COR-L47 (cell line): ENCODE results near the gene NKAIN4.
"Not testable (repeated sequence)": the region's sequence is repeated elsewhere in the genome, so short reads cannot be mapped to it uniquely, and the experiment has no call there.

Source experiments
- DNase-seq: peaks from one replicate; lab custom pipeline; 2025; lab: John Stamatoyannopoulos, UW

NKAIN4 gene

GRCh38 chr20:63236116-63236837 lies 18.0 kb downstream of the NKAIN4 start:
- DNase-seq: no peak

DNA sequence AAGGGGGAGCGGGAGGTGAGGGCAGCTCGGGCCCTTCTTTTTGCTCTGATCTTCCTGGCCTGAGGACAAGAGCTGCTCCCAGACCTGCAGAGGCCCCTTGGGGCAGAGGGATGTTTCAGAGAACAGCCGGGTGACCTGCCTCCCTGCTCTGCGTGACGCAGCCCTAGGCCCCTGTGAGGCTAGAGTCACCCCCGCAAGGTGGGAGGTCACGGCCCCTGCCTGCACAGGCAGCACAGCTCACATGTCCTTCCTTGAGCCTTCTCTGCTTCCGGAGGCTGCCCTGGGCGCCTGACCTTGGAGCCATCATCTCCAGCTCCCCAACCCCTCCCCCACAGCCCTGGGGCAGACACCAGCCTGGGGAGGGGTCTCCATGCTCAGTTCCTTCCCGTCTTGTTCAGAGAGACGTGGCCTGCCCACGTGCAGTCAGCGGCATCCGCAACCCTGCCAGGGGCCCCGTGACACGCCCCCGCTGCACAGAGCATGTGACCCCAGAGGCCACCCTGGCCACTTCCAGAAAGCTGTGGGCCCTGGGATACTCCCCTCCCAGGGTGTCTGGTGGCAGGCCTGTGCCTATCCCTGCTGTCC lies 18.8 kb downstream of the NKAIN4 start, which contains the start of gene BIRC7:
BIRC7 (plus strand) TSS at position 507 of the 585 bp plus-strand sequence. CDS start 192 bp downstream, outside the sequence.
- no peak for DNase-seq

DNA sequence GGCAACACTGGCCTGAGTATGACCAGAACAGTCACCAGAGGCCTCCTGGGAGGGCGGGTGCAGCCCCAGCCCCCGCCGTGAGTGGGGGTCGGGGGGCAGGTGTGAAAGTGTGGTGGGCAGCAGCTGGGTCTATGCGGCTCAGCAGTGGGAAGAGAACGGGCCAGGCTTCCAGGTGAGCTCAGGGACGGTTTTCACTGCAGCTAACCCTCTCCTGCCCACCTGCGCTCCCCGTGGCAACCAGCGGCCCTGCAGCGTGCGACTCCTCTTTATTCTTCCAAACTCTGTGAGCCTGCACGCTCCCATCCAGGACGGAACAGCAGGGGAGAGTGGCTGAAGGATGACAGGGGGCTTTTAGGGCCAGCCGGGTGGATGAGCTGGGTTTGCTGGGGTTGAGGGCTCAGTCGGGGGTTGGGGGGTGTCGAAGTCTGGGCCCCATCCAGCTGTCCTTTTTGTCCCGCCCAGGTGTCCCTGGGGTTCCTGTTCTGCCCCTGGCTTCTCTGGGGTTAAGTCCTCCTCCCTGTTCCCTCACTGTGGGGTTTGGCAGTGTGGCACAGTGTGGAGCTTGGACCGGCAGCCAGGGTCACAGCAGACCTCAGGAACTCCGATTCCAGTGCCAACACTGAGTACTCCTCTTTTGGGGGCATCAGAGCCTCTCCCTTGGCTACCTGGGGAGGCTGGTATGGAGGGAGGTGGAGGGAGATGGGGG lies 19.4 kb downstream of the NKAIN4 start:
- peak; percentile 39 for DNase-seq

GRCh38 chr20:63233924-63234323 lies 20.3 kb downstream of the NKAIN4 start:
- DNase-seq: no peak

DNA sequence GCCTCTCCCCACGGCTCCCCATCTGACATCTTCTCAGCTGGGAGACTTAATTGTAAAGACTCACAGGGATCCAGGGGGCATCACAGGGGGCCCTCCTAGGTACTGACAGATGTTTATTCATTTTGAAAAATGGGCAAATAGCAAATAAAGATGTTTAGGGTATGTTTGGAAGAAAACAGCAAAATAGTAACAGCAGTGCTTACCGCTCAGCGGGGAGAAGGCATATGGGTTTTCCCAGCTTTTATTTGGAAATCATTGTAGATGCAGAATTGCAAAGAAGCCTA lies 21.3 kb downstream of the NKAIN4 start:
- no peak for DNase-seq

GRCh38 chr20:63232235-63233060 lies 21.8 kb downstream of the NKAIN4 start:
- DNase-seq: no peak

DNA sequence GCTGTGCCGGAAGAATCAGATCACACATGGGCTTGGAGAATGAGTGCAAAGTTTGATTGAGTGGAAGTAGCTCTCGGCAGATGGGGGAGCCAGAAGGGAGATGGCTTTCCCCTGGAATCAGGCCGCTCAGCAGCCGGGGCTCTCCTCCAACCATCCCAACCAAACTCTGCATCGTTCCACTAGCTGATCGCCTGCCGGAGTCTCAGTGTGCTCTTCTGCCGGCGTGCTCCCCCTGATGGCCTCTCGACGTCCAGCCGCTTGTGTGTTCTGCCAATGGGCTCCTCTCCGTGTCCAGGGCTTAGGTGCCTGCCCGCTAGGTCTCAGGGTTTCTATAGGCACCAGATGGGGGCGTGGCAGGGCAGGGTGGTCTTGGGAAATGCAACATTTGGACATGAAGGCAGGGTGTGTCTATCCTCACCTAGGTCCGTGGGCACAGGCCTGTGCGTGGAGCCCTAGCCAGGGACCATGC lies 23.4 kb downstream of the NKAIN4 start:
- DNase-seq: no peak

DNA sequence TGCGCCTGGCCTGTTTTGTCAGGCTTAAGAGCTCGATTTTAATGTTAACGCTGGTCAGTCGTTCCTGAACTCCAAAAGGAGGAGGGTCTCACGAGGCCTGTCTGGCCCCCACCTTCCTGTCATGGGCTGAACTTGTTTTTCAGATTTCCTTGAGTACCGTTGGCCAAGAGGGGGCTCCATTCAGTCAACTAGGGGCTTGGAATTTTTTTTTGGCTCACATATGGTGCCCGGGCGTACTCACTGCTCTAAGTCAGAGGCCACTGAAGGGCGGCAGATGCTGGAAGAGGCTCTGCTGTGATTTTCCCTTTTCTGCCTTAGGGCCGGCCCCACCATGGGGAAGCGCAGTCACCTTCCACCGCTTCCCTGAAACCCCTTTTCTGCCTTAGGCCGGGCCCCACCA lies 25.5 kb downstream of the NKAIN4 start:
- DNase-seq: no peak

- no peak for DNase-seq
Measured at GRCh38 chr20:63227260-63227659, 27.0 kb downstream of the NKAIN4 start.

GRCh38 chr20:63226042-63226943 lies 28.0 kb downstream of the NKAIN4 start:
- DNase-seq: no peak

DNA sequence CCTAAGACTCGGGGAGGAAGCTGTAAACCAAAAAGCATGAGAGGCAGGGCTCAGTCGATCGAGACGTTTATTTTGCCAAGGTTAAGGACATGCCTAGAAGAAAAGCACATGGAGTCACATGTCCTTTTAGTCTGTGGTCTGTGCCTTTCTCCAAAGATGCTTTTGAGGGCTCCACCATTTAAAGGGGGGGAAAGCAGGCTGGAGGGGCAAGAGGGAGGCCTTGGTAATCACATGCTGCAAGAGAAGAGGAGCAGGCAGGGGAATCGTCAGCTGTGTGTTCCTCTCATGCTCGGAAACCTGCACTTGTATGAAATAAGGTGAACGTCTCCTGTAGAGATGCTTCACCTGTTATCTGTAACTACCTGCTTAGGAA lies 29.2 kb downstream of the NKAIN4 start:
- no peak for DNase-seq

DNA sequence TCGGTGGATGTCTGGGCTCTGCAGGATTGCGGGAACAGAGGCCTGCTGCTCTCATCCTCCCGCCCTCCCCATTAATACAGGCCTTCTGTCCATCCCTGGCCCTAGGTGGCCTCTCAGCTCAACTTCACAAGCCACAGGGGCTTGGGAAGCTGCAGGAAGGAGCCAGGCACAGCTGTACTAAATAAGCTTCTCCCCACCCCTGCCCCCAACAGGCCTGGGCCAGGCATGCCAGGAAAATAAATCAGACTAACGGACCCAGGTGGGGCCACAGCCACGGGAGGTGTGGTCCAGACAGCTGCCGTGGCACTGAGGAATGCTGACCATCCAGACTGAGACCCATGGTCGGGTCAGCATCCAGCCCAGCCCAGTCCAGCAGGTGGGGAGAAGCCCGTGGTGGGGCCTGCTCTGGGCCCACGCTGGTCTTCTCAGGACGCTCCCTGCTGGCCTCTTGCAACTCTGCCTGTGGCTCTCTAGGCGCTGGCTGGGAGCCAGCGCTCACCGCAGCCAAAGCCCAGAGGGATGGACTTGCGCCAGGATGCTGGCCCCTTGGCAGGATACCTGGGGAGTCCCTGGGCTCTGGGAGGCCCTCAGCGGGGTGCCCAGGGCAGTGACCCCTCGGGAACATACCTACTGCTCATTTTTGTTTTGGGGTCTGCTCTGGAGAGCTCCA lies 29.7 kb downstream of the NKAIN4 start:
- DNase-seq: peak; percentile 77

DNA sequence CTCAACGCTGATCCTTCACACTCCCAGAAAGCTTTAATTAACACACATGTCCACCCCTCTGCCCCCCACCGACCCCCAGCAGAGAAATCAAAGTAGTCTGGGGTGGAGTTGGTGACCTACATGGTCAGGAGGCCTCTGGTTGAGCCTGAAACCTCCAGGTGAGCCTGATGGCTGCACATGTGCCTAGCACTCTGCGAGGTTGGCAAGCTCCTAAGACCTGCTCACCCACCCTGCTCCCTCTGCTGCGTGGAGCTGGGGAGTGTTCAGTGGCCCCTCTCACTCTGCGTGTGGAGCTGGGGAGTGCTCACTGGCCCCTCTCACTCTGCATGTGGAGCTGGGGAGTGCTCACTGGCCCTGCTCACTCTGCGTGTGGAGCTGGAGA lies 30.4 kb downstream of the NKAIN4 start:
- DNase-seq: no peak

DNA sequence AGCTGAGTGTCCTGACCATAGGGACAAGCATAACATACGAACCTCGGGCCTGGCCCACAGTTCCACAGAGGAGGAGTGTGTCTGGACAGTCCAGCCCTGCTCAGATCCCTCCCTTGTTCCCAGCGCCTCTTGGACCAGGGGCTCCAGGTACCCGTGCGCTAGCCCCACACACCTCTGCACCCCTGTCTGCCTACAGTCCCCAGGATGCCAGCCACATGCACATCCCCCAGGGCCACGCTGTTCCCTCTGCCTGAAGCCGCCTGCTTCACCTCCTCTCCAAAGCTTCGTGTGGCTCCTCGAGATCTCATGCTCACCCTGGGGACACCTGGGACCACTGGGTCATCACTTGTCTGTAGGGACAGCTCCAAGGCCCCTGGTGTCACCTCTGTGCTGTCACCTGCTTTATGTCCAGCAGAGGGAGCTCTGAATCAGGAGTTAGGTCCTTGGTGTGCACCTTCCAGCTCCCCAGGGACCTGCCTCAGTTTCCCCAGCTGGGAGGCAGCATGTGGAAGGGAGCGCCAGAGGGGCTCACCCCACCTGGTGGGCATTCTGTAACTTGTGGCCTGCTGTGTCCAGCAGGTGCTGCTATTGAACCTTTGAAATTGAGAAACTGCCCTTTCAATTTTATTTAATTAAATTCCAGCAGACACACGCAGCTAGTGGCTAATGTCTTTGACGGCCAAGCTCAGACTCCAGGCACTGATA lies 31.0 kb downstream of the NKAIN4 start:
- no peak for DNase-seq

DNA sequence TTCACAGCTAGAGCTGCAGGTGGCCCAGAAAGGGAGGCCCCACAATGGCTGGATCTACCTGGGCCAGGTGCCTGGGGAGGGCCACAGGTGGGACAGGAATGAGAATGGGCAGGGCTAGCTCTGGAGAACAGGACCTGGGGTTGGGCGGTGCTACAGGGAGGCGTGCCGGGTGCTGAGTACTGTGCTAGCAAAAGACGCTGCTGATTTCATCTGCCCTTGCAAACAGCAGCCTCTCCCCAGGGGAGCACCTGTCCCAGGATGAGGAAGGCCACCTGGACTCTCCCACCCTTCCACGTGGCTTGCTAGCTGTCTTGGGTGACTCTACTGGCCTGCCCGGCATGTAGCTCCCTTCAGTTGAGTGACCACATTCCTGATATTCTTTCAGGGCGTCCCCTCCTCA lies 31.7 kb downstream of the NKAIN4 start:
- DNase-seq: no peak

GRCh38 chr20:63221400-63222053 lies 32.7 kb downstream of the NKAIN4 start:
- DNase-seq: not testable (repeated sequence)

DNA sequence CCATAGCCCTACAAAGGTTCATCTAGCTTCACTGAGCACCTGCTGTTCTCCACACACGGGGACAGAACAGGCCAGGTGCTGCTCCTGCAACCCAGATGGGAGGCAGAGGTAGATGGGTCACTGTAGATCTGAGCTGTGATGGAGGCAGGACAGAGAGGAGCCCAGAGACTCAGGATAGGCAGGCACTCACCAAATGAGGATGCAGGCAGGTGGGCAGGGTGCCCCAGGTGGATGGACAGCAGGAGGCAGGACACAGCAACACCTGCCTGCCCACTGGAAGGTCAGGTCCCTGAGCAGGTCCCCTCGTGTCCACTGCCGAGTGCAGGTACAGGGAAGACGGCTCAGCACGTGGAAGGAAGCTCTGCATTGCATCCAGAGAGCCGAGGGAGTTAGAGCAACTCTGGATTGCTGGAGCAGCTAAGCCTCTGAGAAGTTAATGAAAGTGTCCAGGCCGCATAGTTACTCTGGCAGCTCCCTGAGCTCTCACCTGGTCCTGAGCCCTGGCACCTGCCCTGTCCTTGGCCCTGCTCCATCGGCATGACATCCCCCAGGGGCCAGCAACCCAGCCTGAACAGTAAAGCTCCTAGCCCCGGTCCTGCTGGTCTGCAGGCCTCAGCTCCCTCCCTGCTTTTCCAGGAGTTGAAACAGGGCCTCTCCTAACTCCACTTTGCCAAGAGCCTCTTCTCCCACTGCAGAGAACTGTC lies 33.4 kb downstream of the NKAIN4 start:
- DNase-seq: no peak

DNA sequence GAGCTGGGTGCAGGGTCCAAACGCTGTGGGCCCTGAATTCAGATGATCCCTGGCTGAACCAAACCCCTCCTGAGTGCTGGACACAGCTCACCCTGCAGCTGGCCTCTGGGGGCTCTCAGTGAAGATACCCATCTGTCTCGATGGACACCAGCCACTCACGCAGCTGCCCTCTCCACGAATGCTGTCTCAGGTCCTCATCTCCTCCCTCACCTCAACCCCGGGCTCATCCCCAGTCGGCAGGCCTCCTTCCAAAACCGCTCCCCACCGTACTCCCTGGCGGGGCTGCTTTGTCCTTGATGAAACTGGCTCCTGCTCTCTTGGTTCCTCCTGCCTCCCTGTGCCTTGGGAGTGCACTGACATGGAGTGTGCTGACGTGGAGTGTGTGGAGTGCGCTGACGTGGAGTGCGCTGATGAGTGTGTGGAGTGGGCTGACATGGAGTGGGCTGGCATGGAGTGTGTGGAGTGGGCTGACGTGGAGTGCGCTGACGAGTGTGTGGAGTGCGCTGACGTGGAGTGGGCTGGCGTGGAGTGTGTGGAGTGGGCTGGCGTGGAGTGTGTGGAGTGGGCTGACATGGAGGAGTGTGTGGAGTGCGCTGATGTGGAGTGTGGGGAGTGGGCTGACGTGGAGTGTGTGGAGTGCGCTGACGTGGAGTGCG lies 34.3 kb downstream of the NKAIN4 start:
- DNase-seq: no peak

GRCh38 chr20:63219447-63219821 lies 34.8 kb downstream of the NKAIN4 start:
- no peak for DNase-seq
